DMS114 treated with DMSO at 0.1 percent for 48 hours (cell line): ENCODE results near the gene OSTN.
"Not testable (repeated sequence)": the region's sequence is repeated elsewhere in the genome, so short reads cannot be mapped to it uniquely, and the experiment has no call there.

ENCODE experiments used
- DNase-seq: peaks from one replicate; lab custom pipeline; 2025; ENCODE audit not compliant: unreplicated experiment; lab: John Stamatoyannopoulos, UW

The OSTN gene

DNA sequence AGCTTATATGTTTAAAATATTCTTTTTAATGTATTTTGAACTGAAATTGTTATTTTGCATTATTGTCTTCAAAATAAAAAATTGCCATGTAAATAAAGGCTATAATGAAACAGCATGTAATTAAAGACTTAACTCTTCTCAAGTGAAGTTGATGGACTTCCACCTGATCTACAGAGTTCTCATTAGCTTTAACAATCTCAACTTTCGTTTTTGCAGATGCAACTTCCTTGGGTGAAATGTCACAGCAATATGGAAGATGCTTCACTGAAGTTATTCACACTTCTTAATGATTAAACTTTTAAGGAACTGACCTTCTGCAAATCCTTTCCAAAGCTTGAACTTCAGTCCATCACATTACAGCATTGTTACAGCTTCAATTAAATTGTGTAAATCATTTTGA lies 63.6 kb downstream of the OSTN start:
- no peak for DNase-seq

- no peak for DNase-seq
These were observed 64.3 kb downstream of the OSTN start for GRCh38 chr3:191263365-191263764.

DNA sequence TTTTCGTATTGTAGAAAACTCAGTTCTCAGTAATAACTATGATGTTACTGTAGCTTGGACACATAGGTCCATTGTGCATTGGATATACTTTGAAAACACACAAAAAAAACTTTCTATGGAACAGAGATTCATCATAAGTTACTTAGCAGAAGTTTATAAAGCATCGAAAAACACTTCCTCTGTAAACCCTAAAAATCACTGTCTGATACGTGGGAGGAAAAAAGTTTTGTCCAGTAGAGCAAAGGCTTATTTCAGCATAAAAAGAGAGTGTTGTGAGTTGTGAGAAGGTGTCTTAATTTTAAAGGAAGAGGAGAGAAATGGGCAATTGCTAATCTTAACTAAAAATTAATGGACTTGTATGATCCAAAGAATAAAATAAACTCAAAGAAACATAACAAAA lies 64.8 kb downstream of the OSTN start:
- no peak for DNase-seq

DNA sequence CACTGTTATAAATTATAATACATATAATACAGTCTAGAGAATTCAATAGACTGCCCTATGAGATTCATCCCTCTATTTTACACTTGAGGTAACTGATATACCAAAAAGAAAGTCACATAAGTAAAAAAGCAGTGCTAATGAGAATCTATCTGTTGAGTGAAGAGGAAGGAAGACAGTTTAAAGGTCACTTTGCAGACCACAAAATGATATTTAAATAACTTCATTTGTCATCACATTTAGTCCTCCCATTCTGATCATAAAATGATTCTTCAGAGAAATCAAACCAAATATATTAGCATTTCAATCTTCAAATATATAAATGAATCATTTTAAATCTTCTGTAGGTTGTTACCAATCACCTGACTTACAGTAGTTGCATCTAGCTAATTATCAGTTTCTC lies 69.7 kb downstream of the OSTN start:
- no peak for DNase-seq

- no peak for DNase-seq
These were observed 70.4 kb downstream of the OSTN start for GRCh38 chr3:191269289-191270085.

GRCh38 chr3:191275244-191275643 lies 76.2 kb downstream of the OSTN start:
- not testable (repeated sequence) for DNase-seq

- no peak for DNase-seq
These were observed 76.7 kb downstream of the OSTN start for GRCh38 chr3:191275751-191276150.

- DNase-seq: no peak
These were observed 81.1 kb downstream of the OSTN start for GRCh38 chr3:191280111-191280510.

GRCh38 chr3:191280882-191281281 lies 81.8 kb downstream of the OSTN start:
- no peak for DNase-seq

- no peak for DNase-seq
These were observed 83.5 kb downstream of the OSTN start for GRCh38 chr3:191282251-191283185.

DNA sequence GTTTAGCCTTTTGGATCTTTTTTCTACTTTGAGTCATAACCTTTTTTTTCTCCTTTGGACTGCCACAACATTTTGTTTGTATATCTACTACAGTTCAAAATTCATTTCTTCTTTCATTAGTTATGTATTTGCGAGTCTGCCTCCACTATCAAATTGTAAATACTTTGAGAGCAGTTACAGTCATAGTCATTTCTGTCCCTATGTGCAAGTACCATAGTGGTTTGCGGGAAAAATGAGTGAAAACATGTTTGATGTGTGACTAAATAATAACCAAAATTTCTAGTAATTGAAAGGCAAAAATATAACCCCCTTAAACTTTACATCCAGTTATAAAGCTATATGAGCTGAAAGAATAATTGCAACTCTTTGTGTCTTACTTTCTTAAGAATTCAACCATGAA lies 84.4 kb downstream of the OSTN start:
- no peak for DNase-seq

GRCh38 chr3:191290311-191291025 lies 91.4 kb downstream of the OSTN start:
- no peak for DNase-seq

- DNase-seq: no peak
These were observed 93.4 kb downstream of the OSTN start for GRCh38 chr3:191292243-191293015.

GRCh38 chr3:191294291-191294690 lies 95.2 kb downstream of the OSTN start:
- DNase-seq: no peak

DNA sequence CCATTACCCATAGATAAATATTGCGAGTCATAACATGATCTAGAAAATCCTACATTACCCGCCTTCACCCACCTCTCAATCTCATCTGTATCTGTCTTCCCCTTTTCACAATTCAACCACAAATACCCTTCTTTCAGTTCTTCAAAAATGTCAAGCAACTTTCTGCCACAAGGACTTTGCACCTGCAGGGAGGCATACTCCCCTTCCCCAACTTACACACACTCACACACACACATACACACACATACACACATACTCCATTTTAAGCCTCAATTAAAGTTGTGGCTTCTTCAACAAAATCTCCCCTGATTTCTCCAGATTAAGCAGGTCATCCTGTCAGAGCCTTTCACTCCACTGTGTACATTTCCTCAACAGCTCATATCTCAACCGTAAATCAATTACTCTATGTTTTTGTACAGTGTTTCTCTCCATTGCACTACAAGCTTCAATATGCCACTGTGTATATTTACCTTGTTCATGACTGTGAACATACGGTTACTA lies 97.0 kb downstream of the OSTN start:
- no peak for DNase-seq

DNA sequence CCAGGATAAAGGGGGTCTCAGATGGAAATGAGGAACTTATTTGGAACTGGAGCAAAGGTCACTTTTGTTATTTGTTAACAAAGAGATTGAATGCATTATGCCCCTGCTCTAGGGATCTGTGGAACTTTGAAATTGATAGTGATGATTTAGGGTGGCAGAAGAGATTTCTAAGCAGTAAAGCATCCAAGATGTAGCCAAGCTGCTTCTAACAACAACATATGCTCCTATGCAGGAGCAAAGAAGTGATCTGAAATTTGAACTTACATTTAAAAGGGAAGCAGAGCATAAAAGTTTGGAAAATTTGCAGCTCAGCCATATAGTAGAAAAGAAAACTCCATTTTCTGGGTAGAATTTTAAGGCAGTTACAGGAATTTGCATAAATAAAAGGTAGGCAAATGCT lies 99.8 kb downstream of the OSTN start:
- no peak for DNase-seq

- DNase-seq: no peak
These were observed 101.4 kb downstream of the OSTN start for GRCh38 chr3:191300422-191300821.

DNA sequence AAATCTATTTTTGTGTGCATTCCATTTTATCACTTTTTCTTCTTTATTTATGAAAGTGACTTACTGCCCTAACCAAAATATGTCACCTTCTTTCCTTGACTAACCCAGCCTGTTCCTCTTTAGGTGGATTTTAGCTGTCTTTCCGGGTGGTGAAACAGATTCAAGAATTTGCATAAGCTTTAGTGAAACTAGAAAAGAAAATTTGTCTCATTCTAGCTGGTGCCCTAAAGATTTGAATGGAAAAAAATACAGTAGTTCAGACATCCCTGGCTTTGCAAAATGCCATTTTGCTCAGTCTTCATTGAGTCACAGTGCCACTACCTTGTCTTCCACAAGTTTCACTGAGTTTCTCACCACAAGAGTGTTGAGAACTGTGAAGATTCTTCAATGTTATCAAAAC lies 102.0 kb downstream of the OSTN start:
- no peak for DNase-seq

- no peak for DNase-seq
These were observed 102.9 kb downstream of the OSTN start for GRCh38 chr3:191301782-191302411.

DNA sequence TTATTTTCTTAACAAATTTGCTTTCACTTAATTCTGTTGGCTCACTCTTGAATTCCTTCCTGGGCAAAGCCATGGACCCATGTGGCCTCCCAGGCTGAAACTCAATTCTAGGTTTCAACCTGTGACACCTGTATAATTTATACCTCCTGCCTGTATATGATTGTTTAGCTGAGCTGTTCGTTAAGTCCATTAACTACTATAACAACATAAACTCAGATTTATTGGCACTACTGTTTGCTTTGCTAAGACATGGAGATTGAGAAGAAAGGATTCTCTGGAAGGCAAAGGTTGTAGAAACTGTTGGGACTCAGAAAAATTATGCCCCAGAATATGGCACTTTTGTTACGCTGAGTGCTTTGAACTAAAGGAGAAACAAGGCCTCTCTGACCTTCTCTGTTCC lies 103.4 kb downstream of the OSTN start:
- DNase-seq: no peak
